Central memory CD8-positive, alpha-beta T cell (primary cell): ENCODE measurements around the gene EPN1.

Experiments used
- ATAC-seq: fragments of 150-1000 bp; cut with Tn5 transposase; replicated peaks from 2 replicates; pipeline ENCODE4 v1.10.0; 2022; ENCODE audit warnings: mild to moderate bottlenecking, moderate FRiP score, moderate number of reproducible peaks; ENCODE audit not compliant: poor library complexity, severe bottlenecking; ENCODE audit errors: extremely low read depth
- DNase-seq, 2 donors: peaks; one replicate each; pipeline ENCODE4 v3.0.0; 2021; ENCODE audit warnings: low spot score in 2 of 2
- H3K27ac Mint-ChIP-seq: one replicate; pipeline ENCODE4 v1.8.0; 2022; ENCODE audit warnings: low read depth, mild to moderate bottlenecking, moderate library complexity, mixed read lengths
- H3K27me3 Mint-ChIP-seq: one replicate; pipeline ENCODE4 v1.8.0; 2022; ENCODE audit warnings: mixed read lengths
- H3K36me3 Mint-ChIP-seq: one replicate; pipeline ENCODE4 v1.8.0; 2022; ENCODE audit warnings: mild to moderate bottlenecking, moderate library complexity, mixed read lengths; ENCODE audit not compliant: insufficient read depth
- H3K4me1 Mint-ChIP-seq: one replicate; pipeline ENCODE4 v1.8.0; 2022; ENCODE audit warnings: mixed read lengths
- H3K4me3 Mint-ChIP-seq: one replicate; pipeline ENCODE4 v1.8.0; 2022; ENCODE audit warnings: mild to moderate bottlenecking, moderate library complexity, mixed read lengths
- H3K9me3 Mint-ChIP-seq: one replicate; pipeline ENCODE4 v1.8.0; 2022; ENCODE audit warnings: mixed read lengths

EPN1 gene

GRCh38 chr19:55641426-55642152 lies 33.4 kb upstream of the EPN1 start:
- ATAC-seq = no peak
- Mint-ChIP-seq H3K9me3 (no peaks in the 10 kb centered on the region), H3K27me3 (no peaks in the 10 kb centered on the region), H3K4me1 (peaks cover 58% of the 10 kb centered on the region), H3K36me3 (peaks cover 37% of the 10 kb centered on the region), H3K27ac (peak overlapping the region; percentile 74), H3K4me3 (peak overlapping the region; percentile 90)
- no peak for DNase-seq

GRCh38 chr19:55642153-55643002 lies 32.6 kb upstream of the EPN1 start:
- ATAC-seq (no peak), DNase-seq (no peak)
- peaks cover 54% of the 10 kb centered on the region for H3K4me1 Mint-ChIP-seq
- peak overlapping the region; percentile 84 for H3K27ac Mint-ChIP-seq
- peak overlapping the region; percentile 90 for H3K4me3 Mint-ChIP-seq
- H3K27me3 Mint-ChIP-seq = no peaks in the 10 kb centered on the region
- peaks cover 34% of the 10 kb centered on the region for H3K36me3 Mint-ChIP-seq
- H3K9me3 Mint-ChIP-seq = no peaks in the 10 kb centered on the region

DNA sequence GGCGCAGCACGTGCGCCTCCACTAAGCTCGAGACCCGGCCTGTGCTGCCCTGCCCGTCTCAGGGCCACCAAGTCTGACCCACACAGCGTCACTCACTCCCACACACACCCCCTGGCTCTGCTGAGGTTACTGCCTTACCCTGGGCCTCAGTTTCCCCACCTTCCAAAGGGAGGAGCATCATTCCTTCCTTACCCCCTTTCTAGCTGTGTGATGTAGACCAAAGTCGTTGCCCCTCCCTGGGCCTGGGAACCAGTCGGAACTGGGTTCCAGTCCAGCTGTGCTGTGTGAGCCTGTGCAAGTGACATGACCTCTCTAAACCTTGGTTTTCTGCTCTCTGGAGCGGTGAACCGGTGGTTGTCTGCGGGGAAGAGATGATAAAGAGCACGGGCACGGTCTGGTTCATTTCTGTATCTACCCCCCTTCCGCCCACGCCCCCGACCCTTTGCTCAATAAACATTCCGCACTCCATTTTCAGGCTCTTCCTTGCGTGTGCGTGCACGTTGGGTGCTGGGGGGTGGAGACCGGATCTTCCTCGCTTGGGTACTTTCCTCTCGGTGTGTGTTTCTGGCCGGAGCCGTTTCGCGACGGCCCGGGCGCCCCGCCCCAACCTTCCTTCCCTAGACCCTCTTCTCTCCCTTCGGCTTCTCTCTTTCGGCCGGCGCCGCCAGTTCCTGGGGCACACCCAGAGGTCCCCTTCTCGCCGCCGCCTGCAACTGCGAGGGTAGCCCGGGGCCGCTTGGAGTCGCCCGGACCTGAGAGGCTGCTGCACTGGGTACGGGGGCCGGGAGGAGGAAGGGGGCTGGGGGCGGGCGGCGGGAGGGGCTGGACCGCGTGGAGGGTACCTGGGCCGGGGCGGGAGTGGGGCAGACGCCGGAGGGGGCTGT lies 31.8 kb upstream of the EPN1 start, which contains the start of gene ZNF581:
Gene ZNF581, plus strand, starts transcription at position 647 of the 884 bp plus-strand sequence. CDS start 923 bp downstream, outside the sequence.
- H3K4me3 Mint-ChIP-seq = peak within 1 kb of the TSS; percentile 90
- no peaks in the 10 kb centered on the region for H3K9me3 Mint-ChIP-seq
- peak within 1 kb of the TSS; percentile 84 for H3K27ac Mint-ChIP-seq
- peaks cover 50% of the 10 kb centered on the region for H3K4me1 Mint-ChIP-seq
- DNase-seq (peak; percentile 66), ATAC-seq (peak; percentile 50)
- H3K27me3 Mint-ChIP-seq = no peaks in the 10 kb centered on the region
- peaks cover 31% of the 10 kb centered on the region for H3K36me3 Mint-ChIP-seq

DNA sequence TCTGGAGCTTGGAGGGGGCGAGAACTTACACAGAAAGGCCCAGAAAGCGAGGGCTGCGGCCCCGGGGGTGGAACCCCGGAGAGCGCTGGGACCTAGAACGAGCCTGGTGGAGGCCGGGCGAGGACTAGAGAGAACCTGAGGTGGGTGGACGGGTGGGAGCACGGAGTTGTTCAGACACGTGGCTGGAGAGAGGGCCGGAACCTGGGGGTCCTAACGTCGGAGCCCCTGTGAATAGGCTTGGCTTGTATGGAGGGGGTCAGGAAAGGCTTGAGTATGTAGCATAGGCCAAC lies 31.2 kb upstream of the EPN1 start:
- DNase-seq = no peak
- ATAC-seq = no peak
- Mint-ChIP-seq H3K4me3 (peak overlapping the region; percentile 90), H3K36me3 (peaks cover 32% of the 10 kb centered on the region), H3K27ac (peak overlapping the region; percentile 84), H3K9me3 (no peaks in the 10 kb centered on the region), H3K27me3 (peaks cover 2% of the 10 kb centered on the region), H3K4me1 (peaks cover 52% of the 10 kb centered on the region)

GRCh38 chr19:55644191-55644833 lies 30.7 kb upstream of the EPN1 start:
- DNase-seq = no peak
- no peak for ATAC-seq
- peak overlapping the region; percentile 90 for H3K4me3 Mint-ChIP-seq
- peak overlapping the region; percentile 84 for H3K27ac Mint-ChIP-seq
- no peaks in the 10 kb centered on the region for H3K9me3 Mint-ChIP-seq
- peaks cover 50% of the 10 kb centered on the region for H3K4me1 Mint-ChIP-seq
- H3K36me3 Mint-ChIP-seq = peaks cover 30% of the 10 kb centered on the region
- H3K27me3 Mint-ChIP-seq = peaks cover 7% of the 10 kb centered on the region

GRCh38 chr19:55644842-55645511 lies 30.0 kb upstream of the EPN1 start:
- ATAC-seq = no peak
- H3K36me3 Mint-ChIP-seq = peaks cover 30% of the 10 kb centered on the region
- H3K27ac Mint-ChIP-seq = no peak overlapping the region
- H3K27me3 Mint-ChIP-seq = peaks cover 14% of the 10 kb centered on the region
- H3K9me3 Mint-ChIP-seq = no peaks in the 10 kb centered on the region
- H3K4me3 Mint-ChIP-seq = peak overlapping the region; percentile 90
- peaks cover 56% of the 10 kb centered on the region for H3K4me1 Mint-ChIP-seq
- DNase-seq = no peak

DNA sequence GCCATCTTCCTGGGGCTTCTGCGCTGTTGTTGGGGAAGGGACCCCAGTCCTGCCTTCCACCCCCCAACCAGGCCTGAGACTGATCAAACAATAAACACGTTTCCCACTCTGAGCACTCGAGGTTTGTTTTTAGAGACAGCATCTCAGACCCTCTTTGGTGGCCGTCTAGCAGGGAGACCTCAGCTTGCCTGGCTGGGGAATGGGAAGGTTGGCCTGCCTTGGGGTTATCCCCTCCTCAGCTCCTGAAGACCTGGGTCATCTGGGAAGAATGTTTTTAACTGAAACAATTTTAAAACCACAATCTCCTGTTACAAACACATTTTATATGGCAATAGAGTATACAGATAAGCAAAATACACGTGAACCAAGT lies 29.5 kb upstream of the EPN1 start:
- Mint-ChIP-seq H3K36me3 (peaks cover 26% of the 10 kb centered on the region), H3K4me3 (no peak overlapping the region), H3K9me3 (no peaks in the 10 kb centered on the region), H3K27me3 (peaks cover 15% of the 10 kb centered on the region), H3K4me1 (peaks cover 55% of the 10 kb centered on the region), H3K27ac (no peak overlapping the region)
- ATAC-seq (no peak), DNase-seq (no peak)

DNA sequence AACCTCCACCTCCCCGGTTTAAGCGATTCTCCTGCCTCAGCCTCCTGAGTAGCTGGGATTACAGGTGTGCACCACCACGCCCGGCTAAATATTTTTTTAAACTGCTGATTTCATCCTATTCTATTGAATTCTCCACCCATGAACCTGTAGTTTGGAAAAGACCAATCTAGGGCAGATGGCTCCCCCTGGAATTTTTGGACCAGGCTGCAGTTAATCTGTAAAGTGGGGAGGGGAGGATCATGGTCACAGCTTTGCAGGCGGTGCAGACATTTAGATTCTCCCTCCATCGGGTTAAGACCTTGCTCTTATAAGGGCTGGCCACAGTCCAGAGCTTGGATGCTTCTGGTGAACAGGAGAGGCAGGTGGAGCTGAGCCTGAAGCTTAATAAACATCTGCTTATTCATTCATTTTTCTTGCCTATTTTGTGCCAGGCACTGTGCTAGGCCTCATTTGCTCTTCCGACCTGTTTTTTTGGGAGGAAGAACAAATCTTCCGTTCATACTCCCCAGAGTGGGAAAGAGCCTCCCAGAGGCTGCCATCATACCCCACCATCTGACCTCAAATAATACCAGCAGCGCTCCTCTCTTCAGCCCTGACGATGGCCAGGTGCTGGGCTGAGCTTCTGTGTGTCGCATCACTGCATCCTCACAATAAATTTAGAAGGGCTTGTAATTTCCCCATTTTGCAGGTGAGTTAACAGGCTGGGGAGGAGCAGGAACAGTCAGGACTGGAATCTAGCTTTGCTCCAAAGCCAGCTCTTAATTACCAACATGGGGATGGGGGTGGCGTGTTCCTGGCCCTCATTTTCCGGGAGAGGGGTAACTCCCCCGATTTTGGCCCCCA lies 27.9 kb upstream of the EPN1 start:
- Mint-ChIP-seq H3K27ac (no peak overlapping the region), H3K9me3 (no peaks in the 10 kb centered on the region), H3K36me3 (peaks cover 19% of the 10 kb centered on the region), H3K4me1 (peaks cover 44% of the 10 kb centered on the region), H3K27me3 (peaks cover 15% of the 10 kb centered on the region), H3K4me3 (peak overlapping the region; percentile 69)
- DNase-seq = no peak
- no peak for ATAC-seq

DNA sequence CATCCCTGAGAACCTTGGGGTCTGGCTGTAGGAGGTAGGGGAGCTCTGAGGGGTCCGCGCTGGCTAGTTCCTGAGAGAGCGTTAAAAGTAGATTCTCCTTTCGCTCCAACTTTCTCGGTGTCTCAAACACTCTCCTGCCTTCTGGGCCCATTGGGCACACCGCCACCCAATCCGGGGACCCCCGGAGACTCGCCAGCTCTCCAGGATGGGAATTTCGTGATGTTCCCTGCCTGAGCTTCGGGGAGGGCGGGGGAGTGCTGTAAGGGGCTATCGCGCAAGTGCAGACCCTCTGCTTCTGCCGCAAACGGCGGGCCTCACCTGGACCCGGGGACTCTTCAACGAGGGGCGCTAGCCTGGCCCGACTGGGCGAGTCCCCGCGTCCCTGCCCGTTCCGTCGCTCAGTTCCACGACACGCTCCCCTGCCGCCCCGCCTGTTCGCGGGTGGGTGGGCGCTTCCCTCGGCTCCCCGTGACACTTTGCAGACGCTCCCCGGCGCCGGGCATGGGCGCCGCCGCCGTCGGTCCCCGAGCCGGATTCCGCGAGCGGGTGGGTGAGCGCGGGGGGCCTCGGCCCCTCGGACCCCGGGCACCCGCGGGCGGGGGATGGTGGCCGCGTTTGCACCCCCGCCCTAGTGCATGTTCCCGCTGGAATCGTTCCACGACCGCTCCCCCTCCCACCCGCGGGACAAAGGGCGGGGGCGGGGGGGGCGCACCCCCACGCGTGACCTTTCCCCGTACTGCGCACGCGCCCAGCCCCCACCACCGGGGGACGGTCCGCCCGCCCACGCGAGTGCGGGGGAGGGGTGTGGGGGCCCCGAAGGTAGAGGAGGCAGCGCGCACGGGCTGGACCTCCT lies 27.1 kb upstream of the EPN1 start, which contains the start of gene CCDC106:
Gene CCDC106, plus strand, starts transcription at position 481 of the 853 bp plus-strand sequence. CDS start 835 bp downstream, outside the sequence.
- Mint-ChIP-seq H3K27me3 (peaks cover 15% of the 10 kb centered on the region), H3K36me3 (peaks cover 18% of the 10 kb centered on the region), H3K9me3 (no peaks in the 10 kb centered on the region), H3K4me1 (peaks cover 39% of the 10 kb centered on the region), H3K27ac (no peak within 1 kb of the TSS), H3K4me3 (peak within 1 kb of the TSS; percentile 69)
- no peak for DNase-seq
- ATAC-seq = no peak

- H3K36me3 Mint-ChIP-seq = peaks cover 18% of the 10 kb centered on the region
These were observed 26.3 kb upstream of the EPN1 start for GRCh38 chr19:55648585-55649267.

More at GRCh38 chr19:55648585-55649267, 26.3 kb upstream of the EPN1 start:
- ATAC-seq (no peak), DNase-seq (no peak)
- H3K4me3 Mint-ChIP-seq = peak overlapping the region; percentile 69
- peaks cover 31% of the 10 kb centered on the region for H3K4me1 Mint-ChIP-seq
- peaks cover 15% of the 10 kb centered on the region for H3K27me3 Mint-ChIP-seq
- H3K9me3 Mint-ChIP-seq = no peaks in the 10 kb centered on the region
- H3K27ac Mint-ChIP-seq = no peak overlapping the region
